Skin epidermis (tissue), 12 donors: ENCODE results near the gene ASB6.

Experiments used
- H3K27ac ChIP-seq, 21 experiments: fragments of 200-600 bp; sonication (generic) in 11 of 21; one replicate each; pipeline ENCODE4 v1.5.0; 2020; ENCODE audit warnings: mild to moderate bottlenecking in 3 of 21, inconsistent platforms in 2 of 21, moderate library complexity in 2 of 21
- H3K4me3 ChIP-seq, 7 experiments: fragments of 200-600 bp; sonication (generic) in 2 of 7; one replicate each; pipeline ENCODE4 v1.5.0; 2020; ENCODE audit warnings: inconsistent platforms in 2 of 7, mild to moderate bottlenecking in 2 of 7, moderate library complexity in 1 of 7

Gene ASB6

GRCh38 chr9:129613520-129614175 lies 28.3 kb downstream of the ASB6 start:
- peak overlapping the region in 3 of 21 experiments; percentile 15 to 55 (median 43) for H3K27ac ChIP-seq
- H3K4me3 ChIP-seq: no peak overlapping the region

- H3K4me3 ChIP-seq: no peak overlapping the region
Measured at GRCh38 chr9:129612815-129613519, 29.0 kb downstream of the ASB6 start.

GRCh38 chr9:129612123-129612522 lies 29.8 kb downstream of the ASB6 start:
- Histone ChIP-seq H3K4me3 (no peak overlapping the region), H3K27ac (no peak overlapping the region)

More at GRCh38 chr9:129612815-129613519, 29.0 kb downstream of the ASB6 start:
- H3K27ac ChIP-seq: peak overlapping the region in 3 of 21 experiments; percentile 15 to 55 (median 43)

GRCh38 chr9:129611307-129611800 lies 30.6 kb downstream of the ASB6 start:
- Histone ChIP-seq H3K27ac (peak overlapping the region in 11 of 21 experiments; percentile 31 to 96 (median 90)), H3K4me3 (peak overlapping the region in 4 of 7 experiments; percentile 48 to 73 (median 55))

GRCh38 chr9:129610473-129611306 lies 31.3 kb downstream of the ASB6 start:
- H3K4me3 ChIP-seq: peak overlapping the region; percentile 48 to 73 (median 54)
- H3K27ac ChIP-seq: peak overlapping the region; percentile 72 to 97 (median 90)

GRCh38 chr9:129610213-129610472 lies 31.8 kb downstream of the ASB6 start:
- Histone ChIP-seq H3K4me3 (peak overlapping the region; percentile 48 to 73 (median 54)), H3K27ac (peak overlapping the region; percentile 72 to 97 (median 90))

GRCh38 chr9:129609486-129610212 lies 32.3 kb downstream of the ASB6 start:
- H3K27ac ChIP-seq: peak overlapping the region; percentile 72 to 97 (median 90)
- H3K4me3 ChIP-seq: peak overlapping the region; percentile 48 to 73 (median 54)

GRCh38 chr9:129608561-129609481 lies 33.1 kb downstream of the ASB6 start:
- peak overlapping the region in 19 of 21 experiments; percentile 0 to 97 (median 89) for H3K27ac ChIP-seq
- H3K4me3 ChIP-seq: no peak overlapping the region

GRCh38 chr9:129607027-129607387 lies 34.9 kb downstream of the ASB6 start:
- Histone ChIP-seq H3K27ac (peak overlapping the region in 16 of 21 experiments; percentile 18 to 97 (median 69)), H3K4me3 (no peak overlapping the region)

- no peak overlapping the region for H3K4me3 ChIP-seq
- peak overlapping the region in 13 of 21 experiments; percentile 18 to 97 (median 70) for H3K27ac ChIP-seq
Measured at GRCh38 chr9:129606161-129607026, 35.6 kb downstream of the ASB6 start.

GRCh38 chr9:129604766-129605163 lies 37.2 kb downstream of the ASB6 start:
- H3K27ac ChIP-seq: no peak overlapping the region
- no peak overlapping the region for H3K4me3 ChIP-seq

GRCh38 chr9:129604056-129604765 lies 37.7 kb downstream of the ASB6 start:
- H3K27ac ChIP-seq: peak overlapping the region in 1 of 21 experiments; percentile 11

GRCh38 chr9:129602598-129603415 lies 39.1 kb downstream of the ASB6 start:
- Histone ChIP-seq H3K4me3 (no peak overlapping the region), H3K27ac (no peak overlapping the region)

More at GRCh38 chr9:129604056-129604765, 37.7 kb downstream of the ASB6 start:
- H3K4me3 ChIP-seq: no peak overlapping the region

- H3K27ac ChIP-seq: no peak overlapping the region
Measured at GRCh38 chr9:129601082-129601674, 40.8 kb downstream of the ASB6 start.

GRCh38 chr9:129598089-129598596 lies 43.8 kb downstream of the ASB6 start:
- Histone ChIP-seq H3K27ac (peak overlapping the region in 16 of 21 experiments; percentile 68 to 90 (median 80)), H3K4me3 (peak overlapping the region in 4 of 7 experiments; percentile 17 to 37 (median 32))

More at GRCh38 chr9:129601082-129601674, 40.8 kb downstream of the ASB6 start:
- H3K4me3 ChIP-seq: no peak overlapping the region
